Inflammatory macrophage treated with lipopolysaccharide for 4 hours (primary cell): ENCODE results near the gene PLCXD3.
"Not testable (repeated sequence)": the region's sequence is repeated elsewhere in the genome, so short reads cannot be mapped to it uniquely, and the experiment has no call there.

Experiments used
- DNase-seq: peaks from one replicate; pipeline ENCODE4 v3.0.0-alpha.2; 2020

PLCXD3 gene

DNA sequence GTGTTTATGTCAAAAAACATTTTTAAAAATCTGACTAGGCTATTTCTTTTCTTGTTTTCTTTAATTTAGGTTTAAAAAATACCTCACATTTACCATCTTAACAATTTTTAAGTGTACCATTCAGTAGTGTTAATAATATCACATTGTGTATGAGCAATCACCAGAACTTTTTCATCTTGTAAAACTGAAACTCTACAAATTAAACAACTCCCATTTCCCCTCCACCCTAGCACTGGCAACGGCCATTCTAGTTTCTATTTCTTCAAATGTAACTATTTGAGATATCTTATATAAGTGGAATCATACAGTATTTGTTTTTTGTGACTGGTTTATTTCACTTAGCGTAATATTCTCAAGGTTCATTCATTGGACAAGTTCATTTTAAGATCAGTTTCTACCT lies 27.7 kb downstream of the PLCXD3 start:
- DNase-seq = no peak

- DNase-seq = no peak
These were observed 28.2 kb downstream of the PLCXD3 start for GRCh38 chr5:41482173-41482572.

GRCh38 chr5:41471571-41472208 lies 38.7 kb downstream of the PLCXD3 start:
- not testable (repeated sequence) for DNase-seq

DNA sequence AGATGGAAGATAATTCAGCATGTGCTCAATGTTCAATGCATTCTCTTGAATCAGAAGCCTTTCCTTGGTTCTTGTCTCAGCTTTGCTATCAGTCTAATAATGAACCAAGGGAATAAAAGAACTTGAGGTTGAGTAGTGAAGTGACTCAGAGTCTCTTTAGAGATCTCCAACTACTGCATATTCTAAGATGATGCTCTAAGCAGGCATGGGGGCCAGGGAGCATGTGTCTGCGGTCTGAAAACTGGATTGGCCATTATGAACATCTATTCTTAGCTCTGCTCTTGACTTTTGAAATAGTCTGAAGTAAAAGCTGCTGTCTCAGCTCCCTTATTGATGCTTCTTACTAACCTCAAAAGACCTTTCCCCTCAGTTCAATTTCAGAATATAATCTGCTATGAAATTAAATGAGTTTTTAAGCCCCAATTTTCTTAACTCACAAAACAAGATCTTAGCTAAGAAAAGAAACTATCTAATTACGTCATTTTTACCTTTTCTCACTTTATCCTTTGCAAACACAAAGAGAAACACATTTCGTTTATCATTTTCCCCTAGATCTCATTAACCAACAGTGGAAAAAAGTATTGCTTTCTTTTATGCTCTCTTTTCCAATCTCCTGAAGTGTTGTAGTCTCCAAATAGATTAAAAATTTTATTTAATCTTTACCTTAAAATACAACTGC lies 44.8 kb downstream of the PLCXD3 start:
- DNase-seq = no peak

DNA sequence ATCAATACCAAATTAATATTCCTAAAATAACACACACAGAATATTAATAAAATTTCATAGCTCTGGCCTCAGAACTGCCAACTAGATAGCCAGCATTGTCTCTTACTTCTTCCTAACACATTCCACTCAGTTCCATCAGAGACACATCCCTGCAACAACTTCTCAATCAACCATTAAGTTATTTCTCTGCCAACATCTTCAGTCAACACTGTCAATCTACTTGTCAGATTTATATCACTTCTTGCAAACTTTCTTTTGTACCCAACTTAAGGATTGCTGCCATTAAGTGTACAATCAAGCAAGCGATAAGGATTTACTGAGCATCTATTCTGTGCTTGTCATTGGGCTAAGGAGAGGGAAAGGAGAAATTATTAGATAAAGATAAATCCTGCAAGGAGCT lies 50.8 kb downstream of the PLCXD3 start:
- no peak for DNase-seq

GRCh38 chr5:41457094-41457493 lies 53.3 kb downstream of the PLCXD3 start:
- DNase-seq = no peak

DNA sequence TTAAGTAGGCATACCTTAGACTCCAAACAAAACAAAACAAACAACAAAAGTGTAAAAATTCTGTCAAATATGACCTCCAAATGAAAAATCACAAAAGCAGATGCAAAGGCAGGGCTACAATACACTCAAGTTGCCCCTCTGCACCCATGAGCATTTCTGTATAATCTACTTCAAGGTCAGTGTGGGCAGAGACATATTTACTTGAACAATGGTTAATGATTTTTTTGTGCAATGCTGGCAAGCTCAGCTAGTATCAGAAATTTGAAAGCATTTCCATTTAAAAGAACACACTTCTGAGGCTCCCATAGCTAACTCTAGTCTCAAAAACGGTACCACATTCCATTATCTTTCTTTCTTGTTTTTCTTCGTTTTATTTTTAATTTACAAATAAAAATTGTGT lies 57.9 kb downstream of the PLCXD3 start:
- no peak for DNase-seq

DNA sequence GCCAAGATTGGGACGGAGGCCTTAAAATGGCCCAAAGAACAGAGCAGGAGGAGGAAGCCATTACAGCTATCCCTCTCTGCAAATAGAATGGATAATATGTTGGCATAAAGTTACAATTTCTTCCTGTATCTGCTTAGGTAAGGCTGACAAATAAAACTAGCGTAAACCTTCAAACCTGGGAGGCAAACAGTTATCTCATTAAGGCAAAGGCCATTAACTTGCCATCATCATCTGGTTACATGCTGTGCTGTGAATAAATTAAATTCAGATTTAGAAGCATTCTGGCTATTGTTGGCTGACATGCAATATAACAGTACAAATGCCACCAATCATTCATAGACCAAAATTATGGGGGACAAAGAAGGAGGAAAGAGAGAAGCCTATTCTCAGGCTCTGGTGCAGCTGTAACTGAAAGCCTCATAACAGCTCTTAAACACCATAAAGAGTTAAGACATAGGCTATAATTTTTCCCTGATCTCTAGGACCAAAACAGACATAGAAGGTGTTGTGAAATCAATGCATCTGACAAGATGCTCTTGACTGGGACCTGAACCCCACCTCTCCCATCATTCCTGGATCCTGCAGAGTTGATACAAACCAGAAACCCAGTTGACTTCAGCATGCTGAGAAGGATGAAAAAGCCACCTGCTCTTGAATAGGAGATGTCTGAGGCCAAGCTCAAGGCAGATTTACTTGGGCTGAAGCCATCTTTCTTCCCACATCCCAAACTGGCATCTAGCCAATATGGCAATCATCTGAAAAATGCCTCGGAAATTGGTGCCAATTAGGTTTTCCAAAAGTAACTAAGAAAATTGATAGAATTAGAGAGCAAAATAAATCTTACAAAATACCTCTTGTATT lies 62.5 kb downstream of the PLCXD3 start:
- DNase-seq = no peak

- DNase-seq = no peak
These were observed 64.4 kb downstream of the PLCXD3 start for GRCh38 chr5:41445937-41446563.

GRCh38 chr5:41435276-41435675 lies 75.1 kb downstream of the PLCXD3 start:
- DNase-seq = no peak

DNA sequence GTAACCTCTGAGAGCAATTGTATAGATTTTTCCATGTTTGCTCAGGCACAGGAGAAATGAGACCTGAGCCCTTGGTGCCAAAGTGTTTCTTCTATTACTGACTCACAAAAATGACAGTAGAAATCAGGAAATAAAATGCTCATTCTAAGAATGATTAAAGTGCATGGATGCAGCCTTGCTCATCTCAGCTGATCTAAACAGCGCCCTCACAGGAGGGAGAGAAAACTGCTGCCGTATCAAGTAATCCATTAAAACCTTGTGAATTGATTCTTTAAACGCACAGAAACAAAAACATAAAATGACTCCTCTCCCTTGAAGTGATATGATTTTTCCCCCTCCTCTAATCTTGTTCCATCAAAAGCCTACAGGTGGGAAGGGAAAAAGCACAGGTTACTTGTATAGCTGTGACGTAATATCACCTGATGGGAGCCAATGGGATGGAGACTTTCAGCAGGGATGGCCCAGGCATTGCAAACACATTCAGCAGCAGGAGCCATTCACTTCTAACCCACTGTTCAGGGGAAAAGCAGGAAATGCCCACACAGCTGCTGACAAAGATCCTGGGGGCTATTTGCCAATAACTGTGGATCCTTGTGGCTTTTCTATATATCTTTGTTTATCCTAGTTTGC lies 76.7 kb downstream of the PLCXD3 start:
- no peak for DNase-seq

DNA sequence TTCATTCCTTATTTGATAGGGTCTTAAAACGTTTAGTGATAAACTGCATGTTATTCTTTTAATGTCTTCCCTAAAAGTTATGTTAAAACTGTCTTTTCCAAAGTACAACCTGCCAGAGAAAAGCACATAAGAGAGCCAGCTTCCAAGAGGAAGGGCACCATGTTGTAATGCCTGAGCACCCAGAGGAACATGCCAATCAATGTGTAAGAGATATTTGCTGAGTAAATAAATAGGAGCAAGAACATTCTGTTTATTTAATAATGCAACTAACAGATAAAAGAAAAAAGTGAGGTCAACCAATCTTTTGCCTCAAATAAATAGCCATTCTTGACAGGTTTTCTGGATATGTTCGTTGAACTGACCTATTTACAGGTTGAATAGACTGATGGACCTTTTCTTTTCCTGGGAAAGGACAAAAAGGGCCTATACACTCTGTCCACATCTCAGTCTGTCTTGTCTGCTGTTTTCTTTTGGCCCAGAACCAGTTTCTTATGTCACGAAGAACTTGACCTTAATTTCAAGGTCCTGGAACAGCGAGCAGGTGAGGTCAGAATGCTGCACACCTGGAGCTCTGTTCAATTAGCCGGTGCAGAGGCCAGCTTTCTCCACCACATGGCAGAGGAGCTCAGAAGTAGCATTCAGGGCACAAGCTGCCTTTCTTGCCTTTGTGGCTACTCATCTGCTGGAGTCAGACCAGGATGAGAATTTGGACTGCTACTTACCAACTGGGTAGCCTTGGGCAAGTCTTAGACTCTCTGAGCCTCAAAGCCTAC lies 77.7 kb downstream of the PLCXD3 start:
- no peak for DNase-seq

DNA sequence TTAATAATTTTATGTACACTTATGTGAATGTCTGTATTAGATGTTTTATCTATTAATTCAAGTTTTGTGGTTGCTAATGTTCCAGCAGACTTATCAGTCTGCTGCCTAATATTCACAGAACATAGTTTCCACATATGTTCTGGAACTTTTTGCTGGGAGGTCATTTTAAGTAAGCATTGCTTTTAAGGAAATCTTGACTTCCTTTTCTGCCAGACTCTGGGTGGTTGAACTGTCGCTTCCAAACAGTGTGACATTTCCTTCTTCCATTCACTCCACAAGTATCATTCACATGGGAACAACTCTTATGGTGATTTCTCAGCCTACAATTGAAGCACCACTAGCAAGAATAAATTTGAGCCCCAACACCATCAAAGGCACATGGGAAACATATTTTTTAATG lies 82.9 kb downstream of the PLCXD3 start:
- no peak for DNase-seq

- DNase-seq = no peak
These were observed 84.7 kb downstream of the PLCXD3 start for GRCh38 chr5:41425736-41426135.

DNA sequence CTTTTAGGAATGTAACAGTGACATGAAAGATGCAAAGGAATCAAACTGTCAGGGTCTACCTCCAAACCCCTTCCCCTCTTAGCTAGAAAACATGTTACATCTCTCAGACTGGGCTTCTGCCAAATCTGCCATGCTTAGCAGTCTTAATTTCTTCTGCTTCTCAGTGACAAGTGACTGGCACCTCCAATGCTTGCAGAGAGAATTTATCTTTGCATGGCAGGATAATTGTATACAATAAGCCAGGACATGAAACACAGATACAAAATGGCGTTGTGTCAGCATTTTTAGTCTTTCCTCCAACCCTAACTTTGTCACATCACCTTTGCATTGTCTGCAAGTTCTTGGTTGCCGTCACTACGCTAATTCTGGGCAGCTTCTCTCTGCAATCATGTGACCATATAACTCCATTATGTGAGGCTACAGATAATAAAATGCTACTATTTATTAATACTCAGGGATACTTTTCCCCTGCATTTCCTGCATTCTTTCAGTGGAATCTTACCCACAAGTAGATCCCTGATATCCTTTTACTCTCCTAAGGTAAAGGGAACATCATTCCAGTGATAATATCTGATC lies 89.8 kb downstream of the PLCXD3 start:
- no peak for DNase-seq

- no peak for DNase-seq
These were observed 92.0 kb downstream of the PLCXD3 start for GRCh38 chr5:41418220-41419031.

- no peak for DNase-seq
These were observed 94.1 kb downstream of the PLCXD3 start for GRCh38 chr5:41416336-41416735.

DNA sequence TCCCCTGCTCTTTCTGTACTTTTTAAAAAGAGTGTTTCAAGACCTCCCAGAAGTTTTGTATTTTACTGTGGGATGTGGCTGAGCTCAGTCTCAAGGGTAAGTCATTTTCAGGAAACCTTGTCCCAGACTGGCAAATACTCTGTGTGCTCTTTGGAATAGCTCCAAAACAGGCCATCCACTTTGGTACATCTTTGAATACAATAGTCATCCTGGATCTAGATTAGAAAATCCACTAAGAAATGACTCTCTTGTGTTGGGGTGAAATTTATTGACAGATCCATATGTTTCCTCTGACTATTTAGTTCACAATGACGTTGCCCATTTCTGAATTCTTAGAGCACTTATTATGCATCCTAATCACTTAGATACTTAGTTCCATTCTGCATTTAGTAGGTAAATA lies 95.2 kb downstream of the PLCXD3 start:
- no peak for DNase-seq

GRCh38 chr5:41414598-41414997 lies 95.8 kb downstream of the PLCXD3 start:
- no peak for DNase-seq

GRCh38 chr5:41413074-41413473 lies 97.3 kb downstream of the PLCXD3 start:
- no peak for DNase-seq

DNA sequence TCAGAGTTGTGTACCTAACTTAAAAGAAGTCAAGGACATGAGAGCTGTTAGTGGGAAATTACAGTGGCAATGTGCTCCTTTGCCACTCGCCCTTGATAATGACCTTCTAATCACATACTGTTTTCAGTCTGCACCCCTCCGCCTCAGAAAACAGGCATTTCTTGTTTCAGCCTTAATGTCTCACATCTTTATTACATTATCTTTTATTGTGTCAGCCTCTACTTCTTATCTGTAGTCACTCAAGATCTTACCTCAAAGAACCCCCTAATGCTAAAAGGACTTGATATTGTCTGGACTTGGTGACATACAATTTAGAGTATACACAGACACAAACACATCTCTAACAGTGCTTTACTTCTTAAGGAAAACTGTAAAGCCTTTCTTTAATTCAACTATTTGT lies 97.9 kb downstream of the PLCXD3 start:
- DNase-seq = no peak
